Measurements from ENCODE around the gene ZFAND3.

Gene ZFAND3

GRCh38 chr6:38141085-38141484 lies 321.6 kb downstream of the ZFAND3 start:
- 93% methylated on average over 4 of the region's 4 CpGs for WGBS
- Histone ChIP-seq H3K36me3 (ENCODE audit: insufficient read depth, low read length) (no peaks in the 10 kb centered on the region), H3K9me3 (ENCODE audit: insufficient read depth, low read depth, low read length) (no peaks in the 10 kb centered on the region), H3K9ac (ENCODE audit: low read depth, low read length) (no peak overlapping the region), H3K4me3 (ENCODE audit: low read length) (no peak overlapping the region), H3K27me3 (ENCODE audit: insufficient read depth, low read length) (no peaks in the 10 kb centered on the region), H3K27ac (ENCODE audit: low read depth, low read length) (no peak overlapping the region), H3K4me1 (ENCODE audit: insufficient read depth, low read length) (peaks cover 26% of the 10 kb centered on the region)

DNA sequence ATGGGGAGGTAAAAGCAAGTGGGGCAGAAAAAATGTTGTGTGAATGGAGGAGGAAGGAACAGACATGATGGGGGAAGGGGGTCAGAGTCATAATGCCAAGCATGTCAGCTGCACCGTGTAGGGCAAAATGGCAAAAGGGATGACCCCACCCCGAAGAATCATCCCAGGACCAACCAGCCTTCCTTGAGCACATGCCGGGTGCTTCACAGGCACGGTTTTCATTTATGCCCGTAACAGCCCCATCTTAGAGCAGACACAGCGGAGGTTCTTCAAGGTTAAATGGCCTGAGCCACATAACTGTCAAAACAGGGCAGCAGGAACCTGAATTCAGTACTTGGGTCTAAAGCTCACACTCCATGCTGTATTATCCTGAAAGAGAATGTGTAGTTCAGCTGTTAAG lies 322.2 kb downstream of the ZFAND3 start:
- H3K9me3 ChIP-seq (ENCODE audit: insufficient read depth, low read depth, low read length), result no peaks in the 10 kb centered on the region
- H3K27me3 ChIP-seq (ENCODE audit: insufficient read depth, low read length), result no peaks in the 10 kb centered on the region
- peaks cover 26% of the 10 kb centered on the region for H3K4me1 ChIP-seq (ENCODE audit: insufficient read depth, low read length)
- no peaks in the 10 kb centered on the region for H3K36me3 ChIP-seq (ENCODE audit: insufficient read depth, low read length)
- H3K27ac ChIP-seq (ENCODE audit: low read depth, low read length), result no peak overlapping the region
- H3K9ac ChIP-seq (ENCODE audit: low read depth, low read length), result no peak overlapping the region
- H3K4me3 ChIP-seq (ENCODE audit: low read length), result no peak overlapping the region
- 96% methylated on average over 6 of the region's 6 CpGs for WGBS

- H3K27ac ChIP-seq (ENCODE audit: low read depth, low read length), result no peak overlapping the region
- 92% methylated on average over 7 of the region's 7 CpGs for whole genome bisulfite sequencing
- H3K4me3 ChIP-seq (ENCODE audit: low read length), result no peak overlapping the region
- no peaks in the 10 kb centered on the region for H3K27me3 ChIP-seq (ENCODE audit: insufficient read depth, low read length)
- H3K4me1 ChIP-seq (ENCODE audit: insufficient read depth, low read length), result peaks cover 20% of the 10 kb centered on the region
- no peaks in the 10 kb centered on the region for H3K9me3 ChIP-seq (ENCODE audit: insufficient read depth, low read depth, low read length)
- H3K36me3 ChIP-seq (ENCODE audit: insufficient read depth, low read length), result no peaks in the 10 kb centered on the region
- no peak overlapping the region for H3K9ac ChIP-seq (ENCODE audit: low read depth, low read length)
Measured at GRCh38 chr6:38142178-38142902, 322.8 kb downstream of the ZFAND3 start.

GRCh38 chr6:38143191-38144150 lies 323.9 kb downstream of the ZFAND3 start:
- Histone ChIP-seq H3K27me3 (ENCODE audit: insufficient read depth, low read length) (no peaks in the 10 kb centered on the region), H3K4me3 (ENCODE audit: low read length) (no peak overlapping the region), H3K9me3 (ENCODE audit: insufficient read depth, low read depth, low read length) (no peaks in the 10 kb centered on the region), H3K27ac (ENCODE audit: low read depth, low read length) (no peak overlapping the region), H3K4me1 (ENCODE audit: insufficient read depth, low read length) (peaks cover 9% of the 10 kb centered on the region), H3K9ac (ENCODE audit: low read depth, low read length) (no peak overlapping the region), H3K36me3 (ENCODE audit: insufficient read depth, low read length) (no peaks in the 10 kb centered on the region)
- WGBS, result 93% methylated on average over 7 of the region's 8 CpGs

- WGBS, result 92% methylated on average over 5 of the region's 5 CpGs
Measured at GRCh38 chr6:38144365-38144945, 324.9 kb downstream of the ZFAND3 start.

GRCh38 chr6:38146021-38146733 lies 326.6 kb downstream of the ZFAND3 start:
- H3K4me1 ChIP-seq (ENCODE audit: insufficient read depth, low read length), result peaks cover 18% of the 10 kb centered on the region
- no peak overlapping the region for H3K4me3 ChIP-seq (ENCODE audit: low read length)
- 96% methylated on average over 6 of the region's 8 CpGs for WGBS
- H3K9ac ChIP-seq (ENCODE audit: low read depth, low read length), result no peak overlapping the region
- no peaks in the 10 kb centered on the region for H3K9me3 ChIP-seq (ENCODE audit: insufficient read depth, low read depth, low read length)
- no peak overlapping the region for H3K27ac ChIP-seq (ENCODE audit: low read depth, low read length)
- no peaks in the 10 kb centered on the region for H3K27me3 ChIP-seq (ENCODE audit: insufficient read depth, low read length)
- no peaks in the 10 kb centered on the region for H3K36me3 ChIP-seq (ENCODE audit: insufficient read depth, low read length)

More at GRCh38 chr6:38144365-38144945, 324.9 kb downstream of the ZFAND3 start:
- Histone ChIP-seq H3K4me1 (ENCODE audit: insufficient read depth, low read length) (peaks cover 7% of the 10 kb centered on the region), H3K9ac (ENCODE audit: low read depth, low read length) (no peak overlapping the region), H3K36me3 (ENCODE audit: insufficient read depth, low read length) (no peaks in the 10 kb centered on the region), H3K27ac (ENCODE audit: low read depth, low read length) (no peak overlapping the region), H3K27me3 (ENCODE audit: insufficient read depth, low read length) (no peaks in the 10 kb centered on the region), H3K4me3 (ENCODE audit: low read length) (no peak overlapping the region), H3K9me3 (ENCODE audit: insufficient read depth, low read depth, low read length) (no peaks in the 10 kb centered on the region)

GRCh38 chr6:38146734-38147027 lies 327.2 kb downstream of the ZFAND3 start:
- Histone ChIP-seq H3K36me3 (ENCODE audit: insufficient read depth, low read length) (no peaks in the 10 kb centered on the region), H3K9me3 (ENCODE audit: insufficient read depth, low read depth, low read length) (no peaks in the 10 kb centered on the region), H3K4me3 (ENCODE audit: low read length) (no peak overlapping the region), H3K9ac (ENCODE audit: low read depth, low read length) (no peak overlapping the region), H3K27ac (ENCODE audit: low read depth, low read length) (no peak overlapping the region), H3K27me3 (ENCODE audit: insufficient read depth, low read length) (no peaks in the 10 kb centered on the region), H3K4me1 (ENCODE audit: insufficient read depth, low read length) (peaks cover 18% of the 10 kb centered on the region)
- WGBS, result 95% methylated on average over 1 of the region's 1 CpG

GRCh38 chr6:38148606-38149005 lies 329.1 kb downstream of the ZFAND3 start:
- Histone ChIP-seq H3K27me3 (ENCODE audit: insufficient read depth, low read length) (no peaks in the 10 kb centered on the region), H3K9ac (ENCODE audit: low read depth, low read length) (no peak overlapping the region), H3K36me3 (ENCODE audit: insufficient read depth, low read length) (no peaks in the 10 kb centered on the region), H3K9me3 (ENCODE audit: insufficient read depth, low read depth, low read length) (no peaks in the 10 kb centered on the region), H3K27ac (ENCODE audit: low read depth, low read length) (no peak overlapping the region), H3K4me3 (ENCODE audit: low read length) (no peak overlapping the region), H3K4me1 (ENCODE audit: insufficient read depth, low read length) (peaks cover 18% of the 10 kb centered on the region)
- WGBS, result 89% methylated on average over 2 of the region's 2 CpGs

DNA sequence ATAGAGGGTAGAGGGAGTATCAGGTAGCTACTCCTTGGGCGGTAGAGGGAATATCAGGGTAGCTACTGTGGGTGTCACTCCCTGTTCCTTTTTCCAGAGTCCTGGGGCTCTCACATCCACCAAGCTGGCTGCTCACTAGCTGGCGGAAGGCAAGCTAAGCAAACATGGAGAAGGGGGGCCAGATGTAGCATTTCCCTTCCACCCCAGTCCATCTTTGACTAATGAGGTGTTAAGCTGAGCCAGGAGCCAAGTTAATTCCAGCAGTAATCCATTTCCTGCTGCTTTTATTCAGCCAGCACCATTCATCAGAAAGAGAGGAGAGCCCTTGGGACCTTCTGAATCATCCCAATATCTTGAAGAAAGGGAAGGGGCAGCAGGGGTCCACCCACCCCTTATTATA lies 330.0 kb downstream of the ZFAND3 start:
- Histone ChIP-seq H3K36me3 (ENCODE audit: insufficient read depth, low read length) (no peaks in the 10 kb centered on the region), H3K4me1 (ENCODE audit: insufficient read depth, low read length) (peaks cover 18% of the 10 kb centered on the region), H3K27me3 (ENCODE audit: insufficient read depth, low read length) (no peaks in the 10 kb centered on the region), H3K9ac (ENCODE audit: low read depth, low read length) (no peak overlapping the region), H3K9me3 (ENCODE audit: insufficient read depth, low read depth, low read length) (no peaks in the 10 kb centered on the region), H3K27ac (ENCODE audit: low read depth, low read length) (no peak overlapping the region), H3K4me3 (ENCODE audit: low read length) (no peak overlapping the region)
- whole genome bisulfite sequencing, result 77% methylated on average over 2 of the region's 2 CpGs

DNA sequence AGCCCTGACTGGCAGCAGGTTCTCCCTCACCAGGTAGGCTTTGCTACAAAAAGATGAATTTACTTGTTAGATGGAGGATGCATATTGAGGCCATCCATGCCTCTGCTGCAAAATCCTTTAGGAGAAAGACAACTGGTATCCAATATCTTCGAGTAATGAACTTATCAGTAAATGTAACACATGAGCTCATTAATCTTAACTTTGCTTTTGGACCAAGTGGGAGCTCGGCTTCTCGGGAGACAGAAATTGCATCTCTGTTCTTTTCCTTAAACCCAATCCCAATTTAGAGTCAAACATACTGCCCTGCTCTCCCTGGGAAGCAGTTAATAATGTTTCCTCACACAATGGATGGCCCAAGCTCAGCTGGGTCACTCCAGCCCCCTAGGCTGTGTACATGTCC lies 330.5 kb downstream of the ZFAND3 start:
- WGBS, result 94% methylated on average over 3 of the region's 3 CpGs
- Histone ChIP-seq H3K4me3 (ENCODE audit: low read length) (no peak overlapping the region), H3K4me1 (ENCODE audit: insufficient read depth, low read length) (peaks cover 18% of the 10 kb centered on the region), H3K27ac (ENCODE audit: low read depth, low read length) (no peak overlapping the region), H3K9me3 (ENCODE audit: insufficient read depth, low read depth, low read length) (no peaks in the 10 kb centered on the region), H3K27me3 (ENCODE audit: insufficient read depth, low read length) (no peaks in the 10 kb centered on the region), H3K36me3 (ENCODE audit: insufficient read depth, low read length) (no peaks in the 10 kb centered on the region), H3K9ac (ENCODE audit: low read depth, low read length) (no peak overlapping the region)
